Stimulated activated CD8-positive, alpha-beta memory T cell treated with anti-CD3 and anti-CD28 coated beads, Interleukin-15, amount 100 ng/mL, for 24 hours (primary cell): ENCODE results near the gene CGREF1.
"Not testable (repeated sequence)": the region's sequence is repeated elsewhere in the genome, so short reads cannot be mapped to it uniquely, and the experiment has no call there.

ENCODE experiments used
- DNase-seq: peaks from one replicate; pipeline ENCODE4 v3.0.0-alpha.2; 2020; ENCODE audit warnings: low read depth

Gene CGREF1

GRCh38 chr2:27111392-27112078 is 7.4 kb downstream of the CGREF1 start:
- DNase-seq, result not testable (repeated sequence)

GRCh38 chr2:27110603-27111352 is 8.2 kb downstream of the CGREF1 start:
- DNase-seq, result not testable (repeated sequence)

GRCh38 chr2:27109083-27109482 is 9.8 kb downstream of the CGREF1 start:
- no peak for DNase-seq

GRCh38 chr2:27108221-27108620 is 10.7 kb downstream of the CGREF1 start:
- no peak for DNase-seq

- DNase-seq, result no peak
These were observed 12.9 kb downstream of the CGREF1 start for GRCh38 chr2:27105981-27106380.

- no peak for DNase-seq
These were observed 16.6 kb downstream of the CGREF1 start for GRCh38 chr2:27102329-27102728.

GRCh38 chr2:27100036-27100435 is 18.9 kb downstream of the CGREF1 start:
- DNase-seq, result no peak

- DNase-seq, result no peak
These were observed 19.5 kb downstream of the CGREF1 start for GRCh38 chr2:27099334-27099955.

GRCh38 chr2:27097341-27097740 is 21.6 kb downstream of the CGREF1 start:
- no peak for DNase-seq

GRCh38 chr2:27096748-27097297 is 22.1 kb downstream of the CGREF1 start:
- DNase-seq, result no peak

- DNase-seq, result no peak
These were observed 22.9 kb downstream of the CGREF1 start for GRCh38 chr2:27095745-27096651.

- DNase-seq, result no peak
These were observed 23.5 kb downstream of the CGREF1 start for GRCh38 chr2:27095427-27095744.

GRCh38 chr2:27094353-27094984 is 24.5 kb downstream of the CGREF1 start:
- no peak for DNase-seq

GRCh38 chr2:27093430-27094352 is 25.2 kb downstream of the CGREF1 start:
- DNase-seq, result no peak

GRCh38 chr2:27092696-27093429 is 26.1 kb downstream of the CGREF1 start:
- no peak for DNase-seq

GRCh38 chr2:27091746-27092695 is 26.9 kb downstream of the CGREF1 start:
- no peak for DNase-seq

GRCh38 chr2:27089111-27089954 is 29.6 kb downstream of the CGREF1 start:
- no peak for DNase-seq

GRCh38 chr2:27088634-27089033 is 30.3 kb downstream of the CGREF1 start:
- DNase-seq, result no peak
